HepG2 (cell line): ENCODE results near the gene RNU4-1. TPM values are rescaled to one million over a fixed set of nuclear protein-coding genes. Genes with fewer than 3 reads are reported as not detected.

Experiments
- ATAD3A ChIP-seq: sonication (generic); formaldehyde crosslinking; IDR thresholded peaks from 2 replicates; pipeline ENCODE4 v1.4.0; 2020; ENCODE audit warnings: missing genetic modification reagents
- GPBP1L1 ChIP-seq: sonication (generic); formaldehyde crosslinking; IDR thresholded peaks from 2 replicates; pipeline ENCODE4 v1.5.0; 2020; ENCODE audit warnings: mild to moderate bottlenecking, missing genetic modification reagents
- HNRNPH1 ChIP-seq: fragments of 200-400 bp; formaldehyde crosslinking; optimal IDR thresholded peaks from 2 replicates; pipeline ENCODE3; 2017; ENCODE audit warnings: mild to moderate bottlenecking, low read depth, low read length
- IRX3 ChIP-seq: sonication (generic); formaldehyde crosslinking; IDR thresholded peaks from 2 replicates; pipeline ENCODE4 v1.8.1; 2023; ENCODE audit warnings: mild to moderate bottlenecking, low read depth, missing genetic modification reagents, borderline replicate concordance
- KDM6A ChIP-seq: IDR thresholded peaks from 2 replicates; pipeline ENCODE4 v1.6.1; 2016; ENCODE audit warnings: low read depth
- MBD4 ChIP-seq: IDR thresholded peaks from 2 replicates; pipeline ENCODE4 v1.6.1; 2012; ENCODE audit warnings: low read length, inconsistent platforms, borderline replicate concordance
- MIER3 ChIP-seq: IDR thresholded peaks from 2 replicates; pipeline ENCODE4 v1.6.1; 2016; ENCODE audit warnings: missing compliant biosample characterization, borderline replicate concordance
- NONO ChIP-seq, 2 experiments: fragments of 450-650 bp in 1 of 2; sonication (generic) in 1 of 2; formaldehyde crosslinking in 1 of 2; IDR thresholded peaks in 1 of 2; conservative IDR thresholded peaks in 1 of 2; 2 replicates each; pipeline versions ENCODE4 v1.6.1 to v1.8.0; 2017 to 2022; ENCODE audit warnings: mild to moderate bottlenecking in 1 of 2, missing genetic modification reagents in 1 of 2, moderate library complexity in 1 of 2
- NR2C2 ChIP-seq: sonication (generic); formaldehyde crosslinking; IDR thresholded peaks from 2 replicates; pipeline ENCODE4 v1.4.0; 2020; ENCODE audit warnings: missing genetic modification reagents, mild to moderate bottlenecking, moderate library complexity, borderline replicate concordance
- PPARG ChIP-seq: conservative IDR thresholded peaks from 2 replicates; pipeline ENCODE4 v1.6.1; 2016; ENCODE audit warnings: missing biosample characterization, missing genetic modification reagents
- U2AF1 ChIP-seq: fragments of 200-400 bp; formaldehyde crosslinking; optimal IDR thresholded peaks from 2 replicates; pipeline ENCODE3; 2017; ENCODE audit warnings: mild to moderate bottlenecking, low read depth, low read length
- ZFP37 ChIP-seq: sonication (generic); formaldehyde crosslinking; IDR thresholded peaks from 2 replicates; pipeline ENCODE4 v1.4.0; 2020; ENCODE audit warnings: missing genetic modification reagents, borderline replicate concordance
- ZNF441 ChIP-seq: sonication (generic); formaldehyde crosslinking; IDR thresholded peaks from 2 replicates; pipeline ENCODE4 v1.7.0; 2021; ENCODE audit warnings: missing genetic modification reagents, borderline replicate concordance
- ZNF761 ChIP-seq: sonication (generic); formaldehyde crosslinking; conservative IDR thresholded peaks from 2 replicates; pipeline ENCODE4 v1.4.0; 2020; ENCODE audit warnings: mild to moderate bottlenecking, missing genetic modification reagents
- ZNF83 ChIP-seq: sonication (generic); formaldehyde crosslinking; IDR thresholded peaks from 2 replicates; pipeline ENCODE4 v1.4.0; 2020; ENCODE audit warnings: missing genetic modification reagents, mild to moderate bottlenecking, borderline replicate concordance
- polyA plus RNA-seq, 8 experiments: library from polyadenylated mRNA; depleted of rRNA in 3 of 8; stranded (reverse) in 7 of 8; unstranded in 1 of 8; fragments of >200 nt; fragmentation: Illumina TruSeq in 4 of 8; extraction: Trizol in 4 of 8; gene quantifications; 2 replicates each; pipeline versions ENCODE4 v1.2.1 to v1.2.3, GENCODE V29; 2011 to 2016; ENCODE audit warnings: low read depth in 4 of 8, missing spikeins in 1 of 8, mixed read lengths in 1 of 8; ENCODE audit not compliant: insufficient read depth in 1 of 8
- total RNA-seq, 5 experiments: library from RNA; depleted of rRNA; stranded (reverse); fragments of >200 nt; fragmentation: Illumina TruSeq; extraction: Trizol; gene quantifications; 2 replicates each; pipeline ENCODE4 v1.2.3, GENCODE V29; 2016; ENCODE audit warnings: low read depth in 1 of 5
- TF ChIP-seq, protein P1 (sequence below): sonication (generic); formaldehyde crosslinking; IDR thresholded peaks from 2 replicates; pipeline ENCODE4 v1.4.0; 2020; ENCODE audit warnings: mild to moderate bottlenecking, missing genetic modification reagents
- TF ChIP-seq, protein P2 (sequence below): sonication (generic); formaldehyde crosslinking; IDR thresholded peaks from 2 replicates; pipeline ENCODE4 v1.4.0; 2020; ENCODE audit warnings: mild to moderate bottlenecking, missing genetic modification reagents
- TF ChIP-seq, protein P3 (sequence below): sonication (generic); formaldehyde crosslinking; IDR thresholded peaks from 2 replicates; pipeline ENCODE4 v1.4.0; 2020; ENCODE audit warnings: mild to moderate bottlenecking, missing genetic modification reagents

The RNU4-1 gene
- total and polyA plus RNA-seq, 2 of the 13 experiments (the other 11 are each of a cell fraction or from before 2014, with no cell fraction given) = 7,407 TPM; not detected in 1

GRCh38 chr12:120292661-120293531 lies at the start of gene RNU4-1 (continued):
- TF ChIP-seq, protein P1, sequence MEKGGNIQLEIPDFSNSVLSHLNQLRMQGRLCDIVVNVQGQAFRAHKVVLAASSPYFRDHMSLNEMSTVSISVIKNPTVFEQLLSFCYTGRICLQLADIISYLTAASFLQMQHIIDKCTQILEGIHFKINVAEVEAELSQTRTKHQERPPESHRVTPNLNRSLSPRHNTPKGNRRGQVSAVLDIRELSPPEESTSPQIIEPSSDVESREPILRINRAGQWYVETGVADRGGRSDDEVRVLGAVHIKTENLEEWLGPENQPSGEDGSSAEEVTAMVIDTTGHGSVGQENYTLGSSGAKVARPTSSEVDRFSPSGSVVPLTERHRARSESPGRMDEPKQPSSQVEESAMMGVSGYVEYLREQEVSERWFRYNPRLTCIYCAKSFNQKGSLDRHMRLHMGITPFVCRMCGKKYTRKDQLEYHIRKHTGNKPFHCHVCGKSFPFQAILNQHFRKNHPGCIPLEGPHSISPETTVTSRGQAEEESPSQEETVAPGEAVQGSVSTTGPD = no peak
- peak; percentile 92 for TF ChIP-seq MBD4
- peak; percentile 14; the same call in 1 of the 2 replicates for TF ChIP-seq NR2C2
- TF ChIP-seq, protein P2, sequence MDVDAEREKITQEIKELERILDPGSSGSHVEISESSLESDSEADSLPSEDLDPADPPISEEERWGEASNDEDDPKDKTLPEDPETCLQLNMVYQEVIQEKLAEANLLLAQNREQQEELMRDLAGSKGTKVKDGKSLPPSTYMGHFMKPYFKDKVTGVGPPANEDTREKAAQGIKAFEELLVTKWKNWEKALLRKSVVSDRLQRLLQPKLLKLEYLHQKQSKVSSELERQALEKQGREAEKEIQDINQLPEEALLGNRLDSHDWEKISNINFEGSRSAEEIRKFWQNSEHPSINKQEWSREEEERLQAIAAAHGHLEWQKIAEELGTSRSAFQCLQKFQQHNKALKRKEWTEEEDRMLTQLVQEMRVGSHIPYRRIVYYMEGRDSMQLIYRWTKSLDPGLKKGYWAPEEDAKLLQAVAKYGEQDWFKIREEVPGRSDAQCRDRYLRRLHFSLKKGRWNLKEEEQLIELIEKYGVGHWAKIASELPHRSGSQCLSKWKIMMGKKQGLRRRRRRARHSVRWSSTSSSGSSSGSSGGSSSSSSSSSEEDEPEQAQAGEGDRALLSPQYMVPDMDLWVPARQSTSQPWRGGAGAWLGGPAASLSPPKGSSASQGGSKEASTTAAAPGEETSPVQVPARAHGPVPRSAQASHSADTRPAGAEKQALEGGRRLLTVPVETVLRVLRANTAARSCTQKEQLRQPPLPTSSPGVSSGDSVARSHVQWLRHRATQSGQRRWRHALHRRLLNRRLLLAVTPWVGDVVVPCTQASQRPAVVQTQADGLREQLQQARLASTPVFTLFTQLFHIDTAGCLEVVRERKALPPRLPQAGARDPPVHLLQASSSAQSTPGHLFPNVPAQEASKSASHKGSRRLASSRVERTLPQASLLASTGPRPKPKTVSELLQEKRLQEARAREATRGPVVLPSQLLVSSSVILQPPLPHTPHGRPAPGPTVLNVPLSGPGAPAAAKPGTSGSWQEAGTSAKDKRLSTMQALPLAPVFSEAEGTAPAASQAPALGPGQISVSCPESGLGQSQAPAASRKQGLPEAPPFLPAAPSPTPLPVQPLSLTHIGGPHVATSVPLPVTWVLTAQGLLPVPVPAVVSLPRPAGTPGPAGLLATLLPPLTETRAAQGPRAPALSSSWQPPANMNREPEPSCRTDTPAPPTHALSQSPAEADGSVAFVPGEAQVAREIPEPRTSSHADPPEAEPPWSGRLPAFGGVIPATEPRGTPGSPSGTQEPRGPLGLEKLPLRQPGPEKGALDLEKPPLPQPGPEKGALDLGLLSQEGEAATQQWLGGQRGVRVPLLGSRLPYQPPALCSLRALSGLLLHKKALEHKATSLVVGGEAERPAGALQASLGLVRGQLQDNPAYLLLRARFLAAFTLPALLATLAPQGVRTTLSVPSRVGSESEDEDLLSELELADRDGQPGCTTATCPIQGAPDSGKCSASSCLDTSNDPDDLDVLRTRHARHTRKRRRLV (CRISPR knock-in tag) = peak; percentile 100
- TF ChIP-seq ZNF441 (CRISPR knock-in tag) = 0 out of 2 replicates have a peak, but pooled peaks have one; percentile 24
- no peak for TF ChIP-seq U2AF1
- no peak for TF ChIP-seq MIER3 (CRISPR knock-in tag)
- no peak for TF ChIP-seq ATAD3A
- TF ChIP-seq IRX3 (CRISPR knock-in tag) = no peak
- TF ChIP-seq ZNF83 (CRISPR knock-in tag) = no peak
- TF ChIP-seq HNRNPH1 = no peak
- TF ChIP-seq, protein P3, sequence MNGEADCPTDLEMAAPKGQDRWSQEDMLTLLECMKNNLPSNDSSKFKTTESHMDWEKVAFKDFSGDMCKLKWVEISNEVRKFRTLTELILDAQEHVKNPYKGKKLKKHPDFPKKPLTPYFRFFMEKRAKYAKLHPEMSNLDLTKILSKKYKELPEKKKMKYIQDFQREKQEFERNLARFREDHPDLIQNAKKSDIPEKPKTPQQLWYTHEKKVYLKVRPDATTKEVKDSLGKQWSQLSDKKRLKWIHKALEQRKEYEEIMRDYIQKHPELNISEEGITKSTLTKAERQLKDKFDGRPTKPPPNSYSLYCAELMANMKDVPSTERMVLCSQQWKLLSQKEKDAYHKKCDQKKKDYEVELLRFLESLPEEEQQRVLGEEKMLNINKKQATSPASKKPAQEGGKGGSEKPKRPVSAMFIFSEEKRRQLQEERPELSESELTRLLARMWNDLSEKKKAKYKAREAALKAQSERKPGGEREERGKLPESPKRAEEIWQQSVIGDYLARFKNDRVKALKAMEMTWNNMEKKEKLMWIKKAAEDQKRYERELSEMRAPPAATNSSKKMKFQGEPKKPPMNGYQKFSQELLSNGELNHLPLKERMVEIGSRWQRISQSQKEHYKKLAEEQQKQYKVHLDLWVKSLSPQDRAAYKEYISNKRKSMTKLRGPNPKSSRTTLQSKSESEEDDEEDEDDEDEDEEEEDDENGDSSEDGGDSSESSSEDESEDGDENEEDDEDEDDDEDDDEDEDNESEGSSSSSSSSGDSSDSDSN (CRISPR knock-in tag) = no peak; the same call in 1 of the 2 replicates
- no peak for TF ChIP-seq GPBP1L1 (CRISPR knock-in tag)
- no peak for TF ChIP-seq KDM6A
- TF ChIP-seq NONO (IDR thresholded peaks at IDR 0.05) = no peak
- TF ChIP-seq NONO (CRISPR knock-in tag; conservative IDR thresholded peaks at IDR 0.05) = peak; percentile 92
- TF ChIP-seq ZFP37 = peak; percentile 49; the same call in 1 of the 2 replicates
- peak; percentile 49; the same call in 1 of the 2 replicates for TF ChIP-seq PPARG (CRISPR knock-in tag)
- no peak for TF ChIP-seq ZNF761
